GM19463 (cell line): Measurements from ENCODE around the gene AR.
"Not testable (repeated sequence)": the region's sequence is repeated elsewhere in the genome, so short reads cannot be mapped to it uniquely, and the experiment has no call there.

Source experiments
- ATAC-seq: cut with Tn5 transposase; IDR thresholded peaks from one replicate; pipeline ENCODE4 v1.9.1; 2021; ENCODE audit warnings: mild to moderate bottlenecking, moderate library complexity; ENCODE audit not compliant: unreplicated experiment

The AR gene

DNA sequence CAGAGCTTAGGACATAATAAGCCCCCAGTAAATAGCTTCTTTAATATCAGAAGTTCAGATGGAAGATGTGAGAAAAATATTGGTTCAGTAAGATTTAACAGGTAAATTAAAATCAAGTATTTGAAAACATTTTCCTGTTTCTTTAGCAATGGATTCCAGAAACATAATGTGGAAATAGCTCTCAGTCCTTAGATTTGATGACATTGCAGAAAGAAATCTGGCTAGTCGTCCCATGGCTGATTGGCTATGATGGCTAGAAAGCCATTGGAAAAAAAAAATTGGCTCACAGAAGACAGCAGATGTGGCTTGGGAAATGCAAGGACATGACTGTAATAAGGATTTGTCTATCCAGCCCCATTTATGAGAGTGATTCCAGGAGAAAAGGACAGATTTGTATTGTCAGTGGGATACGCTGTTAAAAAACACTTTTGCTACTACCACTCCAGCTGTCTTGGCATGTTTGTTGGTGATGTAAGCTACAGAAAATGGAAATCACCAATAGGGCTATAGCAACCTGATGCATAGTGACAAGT, 78.3 kb downstream of the AR start:
- ATAC-seq, result no peak

DNA sequence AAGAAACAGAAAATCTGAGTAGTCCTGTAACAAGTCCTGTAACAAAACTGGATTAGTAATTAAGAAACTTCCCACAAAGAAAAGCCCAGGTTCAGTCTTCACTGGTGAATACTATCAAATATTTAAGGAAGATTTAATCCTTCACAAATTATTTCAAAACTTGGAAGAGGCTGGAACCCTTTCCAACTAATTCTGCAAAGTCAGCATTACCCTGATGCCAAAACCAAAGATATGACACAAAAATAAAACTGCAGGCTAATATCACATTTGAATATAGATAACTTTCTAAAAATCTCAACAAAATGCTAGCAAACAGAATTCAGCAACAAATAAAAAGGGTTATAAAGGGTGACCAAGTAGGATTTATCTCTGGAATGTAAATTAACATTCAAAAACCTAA, 80.5 kb downstream of the AR start:
- no peak for ATAC-seq

DNA sequence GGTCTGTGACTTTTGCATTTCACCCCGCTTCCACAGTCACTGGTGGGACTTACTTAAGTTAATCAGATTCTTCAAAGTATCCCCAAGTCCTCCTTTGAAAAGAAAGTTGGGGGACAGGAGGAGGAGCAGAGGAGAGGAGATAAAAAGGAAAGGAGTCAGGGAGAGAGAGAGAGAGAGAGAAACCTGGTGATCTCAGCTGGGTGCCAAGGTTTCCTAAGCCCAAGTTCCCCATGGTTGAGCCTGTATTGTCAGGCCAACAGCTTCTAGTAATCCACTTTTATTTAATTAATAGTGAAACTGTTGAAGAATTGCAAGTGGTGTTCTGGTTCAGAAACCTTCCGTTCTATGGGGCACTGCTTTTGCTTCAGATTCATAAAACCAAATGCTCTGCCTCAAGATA, 91.6 kb downstream of the AR start:
- ATAC-seq, result no peak

DNA sequence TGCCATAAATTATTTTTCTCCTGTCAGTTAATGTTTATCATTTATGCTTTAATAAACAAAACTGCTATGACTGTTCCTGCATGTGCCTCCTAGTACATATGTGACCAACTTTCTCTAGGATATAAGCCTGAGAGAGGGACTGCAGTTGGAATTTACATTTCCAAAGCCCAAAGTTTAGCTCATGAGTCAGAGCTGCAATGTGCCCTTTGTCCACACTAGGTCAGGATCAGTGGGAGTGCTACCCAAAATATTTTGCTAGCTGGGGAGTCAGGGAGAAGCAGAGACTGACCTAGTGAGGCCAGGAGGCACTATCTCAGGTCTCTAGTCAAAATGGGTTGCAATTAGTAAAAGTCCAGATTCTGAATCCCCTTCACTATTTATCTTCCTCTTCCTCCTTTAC, 92.7 kb downstream of the AR start:
- no peak for ATAC-seq

DNA sequence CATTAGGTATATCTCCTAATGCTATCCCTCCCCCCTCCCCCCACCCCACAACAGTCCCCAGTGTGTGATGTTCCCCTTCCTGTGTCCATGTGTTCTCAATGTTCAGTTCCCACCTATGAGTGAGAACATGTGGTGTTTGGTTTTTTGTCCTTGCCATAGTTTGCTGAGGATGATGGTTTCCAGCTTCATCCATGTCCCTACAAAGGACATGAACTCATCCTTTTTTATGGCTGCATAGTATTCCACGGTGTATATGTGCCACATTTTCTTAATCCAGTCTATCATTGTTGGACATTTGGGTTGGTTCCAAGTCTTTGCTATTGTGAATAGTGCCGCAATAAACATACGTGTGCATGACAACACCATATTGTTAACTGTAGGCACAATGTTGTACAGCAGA, 93.5 kb downstream of the AR start:
- ATAC-seq, result not testable (repeated sequence)

- no peak for ATAC-seq
Observed at GRCh38 chrX:67648361-67648760, 104.5 kb downstream of the AR start.

- no peak for ATAC-seq
Observed at GRCh38 chrX:67651437-67652142, 107.8 kb downstream of the AR start.

DNA sequence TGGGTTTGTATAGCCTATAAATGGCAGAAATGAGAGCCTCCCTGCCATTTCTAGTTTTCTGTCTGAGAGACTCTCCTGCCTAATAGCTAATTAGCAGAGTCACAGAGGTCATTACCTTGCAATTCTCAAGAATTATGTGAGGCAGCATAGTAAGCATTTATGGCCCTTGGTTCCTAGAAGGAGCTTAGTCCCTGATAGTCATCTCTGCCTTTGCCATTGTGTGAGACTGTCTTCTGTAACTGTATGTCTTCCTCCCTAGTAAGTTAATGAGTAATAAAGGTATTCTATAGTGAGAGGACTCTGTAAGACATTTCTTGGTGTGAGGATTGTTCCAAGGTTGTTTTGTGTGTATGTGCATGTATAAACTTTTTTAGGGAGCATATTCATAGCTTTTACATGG, 108.7 kb downstream of the AR start:
- no peak for ATAC-seq

DNA sequence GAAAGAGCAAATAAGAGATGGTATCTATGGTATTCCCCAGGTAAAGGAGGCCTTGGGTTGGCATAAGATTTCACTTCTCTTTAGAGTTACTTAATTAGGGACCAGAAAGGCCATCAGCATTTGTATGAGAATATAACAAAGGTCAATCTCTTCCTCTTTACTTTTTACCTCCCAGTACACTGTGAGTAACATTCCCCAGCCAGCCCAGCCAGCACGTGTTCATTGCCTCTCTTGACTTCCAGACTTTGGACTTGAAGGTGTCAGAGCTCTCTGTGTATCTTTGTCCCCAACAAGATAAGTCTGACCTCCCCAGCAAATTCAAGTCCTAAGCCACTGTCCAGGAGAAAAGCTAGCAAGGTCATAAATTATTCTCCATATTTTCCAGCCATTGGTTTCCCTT, 110.5 kb downstream of the AR start:
- ATAC-seq, result no peak

- ATAC-seq, result no peak
Observed at GRCh38 chrX:67665583-67665982, 121.8 kb downstream of the AR start.

DNA sequence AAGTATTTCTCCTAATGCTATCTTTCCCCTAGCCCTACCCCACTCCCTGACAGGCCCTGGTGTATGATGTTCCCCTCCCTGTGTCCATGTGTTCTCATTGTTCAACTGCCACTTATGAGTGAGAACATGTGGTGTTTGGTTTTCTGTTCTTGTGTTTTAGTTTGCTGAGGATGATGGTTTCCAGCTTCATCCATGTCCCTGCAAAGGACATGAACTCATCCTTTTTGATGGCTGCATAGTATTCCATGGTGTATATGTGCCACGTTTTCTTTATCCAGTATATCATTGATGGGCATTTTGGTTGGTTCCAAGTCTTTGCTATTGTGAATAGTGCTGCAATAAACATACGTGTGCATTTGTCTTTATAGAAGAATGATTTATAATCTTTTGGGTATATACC, 126.9 kb downstream of the AR start:
- ATAC-seq, result not testable (repeated sequence)

DNA sequence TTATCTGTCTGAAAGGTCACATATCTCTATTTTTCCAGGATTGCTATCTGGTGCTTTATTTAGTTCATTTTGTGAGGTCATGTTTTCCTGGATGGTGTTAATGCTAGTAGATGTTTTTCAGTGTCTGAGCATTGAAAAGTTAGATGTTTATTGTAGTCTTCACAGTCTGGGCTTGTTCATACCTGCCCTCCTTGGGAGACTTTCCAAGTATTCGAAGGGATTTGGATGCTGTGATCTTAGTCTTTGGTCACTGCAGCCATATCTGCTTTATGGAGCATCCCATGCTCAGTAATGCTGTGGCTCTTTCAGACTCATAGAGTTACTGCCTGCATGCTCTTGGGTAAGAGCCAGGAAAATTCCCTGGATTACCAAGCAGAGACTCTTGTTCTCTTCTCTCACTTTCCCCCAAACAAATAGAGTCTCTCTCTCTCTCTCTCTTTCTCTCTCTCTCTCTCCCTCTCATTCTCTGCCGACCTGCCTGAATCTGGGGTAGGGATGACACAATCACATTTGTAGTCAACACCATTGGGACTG, 130.0 kb downstream of the AR start:
- ATAC-seq, result no peak

DNA sequence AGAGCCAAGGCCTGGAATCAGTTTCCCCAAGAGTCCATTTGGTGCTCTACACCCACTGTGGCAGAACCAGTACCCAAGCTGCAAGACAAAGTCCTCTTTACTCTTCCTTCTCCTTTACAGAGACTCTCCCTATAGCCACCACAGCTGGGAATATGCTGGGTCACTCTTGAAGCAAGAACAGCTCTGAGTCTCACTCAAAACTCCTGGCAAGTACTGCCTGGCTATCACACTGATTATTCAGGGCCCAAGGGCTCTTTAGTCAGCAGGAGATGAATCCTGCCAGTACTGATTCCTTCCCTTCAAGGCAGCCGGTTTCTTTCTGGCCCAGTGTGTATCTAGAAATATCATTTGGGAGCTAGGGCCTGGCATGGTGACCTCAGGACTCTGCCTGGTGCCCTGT, 130.9 kb downstream of the AR start:
- no peak for ATAC-seq

- ATAC-seq, result no peak
Observed at GRCh38 chrX:67684136-67684535, 140.3 kb downstream of the AR start.

GRCh38 chrX:67692246-67692645, 148.4 kb downstream of the AR start:
- peak; percentile 51 for ATAC-seq

- peak; percentile 37 for ATAC-seq
Observed at GRCh38 chrX:67693928-67694327, 150.1 kb downstream of the AR start.

GRCh38 chrX:67697452-67697851, 153.6 kb downstream of the AR start:
- ATAC-seq, result no peak

DNA sequence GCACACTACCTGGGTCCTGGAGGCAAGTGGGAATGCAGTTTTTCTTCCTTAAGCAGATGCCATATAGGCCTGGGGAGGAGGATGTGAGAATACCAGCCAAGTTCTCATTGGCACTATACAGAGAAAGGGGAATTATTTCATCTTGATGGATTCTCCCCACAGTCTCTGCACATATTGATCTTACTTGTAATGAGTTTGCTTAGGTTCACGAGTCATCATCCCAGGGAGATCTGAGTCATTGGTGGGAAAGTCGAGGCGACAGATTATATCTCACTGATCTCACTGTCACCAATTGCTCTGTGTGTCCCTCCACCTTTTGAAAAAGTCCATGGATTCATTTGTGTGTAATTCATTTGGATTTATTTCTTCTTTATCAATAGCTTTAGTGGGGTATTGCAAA, 156.8 kb downstream of the AR start:
- no peak for ATAC-seq

GRCh38 chrX:67714004-67714403, 170.2 kb downstream of the AR start:
- no peak for ATAC-seq

DNA sequence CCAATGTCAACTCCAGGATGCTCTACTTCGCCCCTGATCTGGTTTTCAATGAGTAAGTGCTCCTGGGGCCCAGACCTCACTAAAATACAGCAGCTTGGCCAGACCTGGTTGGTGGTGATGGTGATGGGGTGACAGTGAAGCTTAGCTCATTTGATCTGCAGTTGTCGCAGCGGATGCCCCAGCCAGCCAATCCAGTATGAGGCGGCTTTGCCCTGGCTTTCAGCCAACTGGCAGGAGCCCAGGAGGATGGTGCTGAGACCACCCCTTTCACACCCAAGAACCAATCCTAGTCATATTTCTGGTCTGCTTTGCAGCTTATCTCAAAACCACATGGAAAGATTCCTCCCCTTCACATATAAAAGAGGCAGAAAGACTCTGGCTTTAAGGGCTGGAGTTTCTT, 173.8 kb downstream of the AR start:
- no peak for ATAC-seq

DNA sequence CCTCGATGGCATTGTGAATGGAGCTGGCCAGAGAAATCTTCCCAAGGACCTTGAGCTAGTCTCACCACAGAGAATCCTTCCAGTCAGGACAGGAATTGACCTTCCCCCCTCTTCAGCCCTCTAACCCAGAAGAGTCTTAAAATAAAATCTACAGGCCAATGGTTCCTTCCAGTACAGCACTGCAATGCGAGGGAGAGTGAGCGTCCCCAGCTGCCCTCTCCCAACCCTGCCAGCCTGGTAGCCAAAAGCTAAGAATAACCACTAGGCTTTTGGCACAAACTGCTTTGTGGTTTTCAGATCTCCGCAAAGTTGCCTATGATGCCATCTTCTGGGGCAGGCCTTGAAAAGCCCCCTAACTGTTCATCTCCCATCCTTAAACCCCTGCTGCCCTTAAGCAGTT, 175.1 kb downstream of the AR start:
- ATAC-seq, result no peak

GRCh38 chrX:67720344-67720743, 176.5 kb downstream of the AR start:
- no peak for ATAC-seq

- ATAC-seq, result no peak
Observed at GRCh38 chrX:67721321-67721720, 177.5 kb downstream of the AR start.
